ENCODE data around the gene KAT6B. TPM values are rescaled to one million over a fixed set of nuclear protein-coding genes. Genes with fewer than 3 reads are reported as not detected.

KAT6B gene
- total and polyA plus RNA-seq, 2 of the 8 experiments (the other 6 are each of a cell fraction or from before 2014, with no cell fraction given): 7.3 to 30.8 TPM

- TF ChIP-seq, protein P1, sequence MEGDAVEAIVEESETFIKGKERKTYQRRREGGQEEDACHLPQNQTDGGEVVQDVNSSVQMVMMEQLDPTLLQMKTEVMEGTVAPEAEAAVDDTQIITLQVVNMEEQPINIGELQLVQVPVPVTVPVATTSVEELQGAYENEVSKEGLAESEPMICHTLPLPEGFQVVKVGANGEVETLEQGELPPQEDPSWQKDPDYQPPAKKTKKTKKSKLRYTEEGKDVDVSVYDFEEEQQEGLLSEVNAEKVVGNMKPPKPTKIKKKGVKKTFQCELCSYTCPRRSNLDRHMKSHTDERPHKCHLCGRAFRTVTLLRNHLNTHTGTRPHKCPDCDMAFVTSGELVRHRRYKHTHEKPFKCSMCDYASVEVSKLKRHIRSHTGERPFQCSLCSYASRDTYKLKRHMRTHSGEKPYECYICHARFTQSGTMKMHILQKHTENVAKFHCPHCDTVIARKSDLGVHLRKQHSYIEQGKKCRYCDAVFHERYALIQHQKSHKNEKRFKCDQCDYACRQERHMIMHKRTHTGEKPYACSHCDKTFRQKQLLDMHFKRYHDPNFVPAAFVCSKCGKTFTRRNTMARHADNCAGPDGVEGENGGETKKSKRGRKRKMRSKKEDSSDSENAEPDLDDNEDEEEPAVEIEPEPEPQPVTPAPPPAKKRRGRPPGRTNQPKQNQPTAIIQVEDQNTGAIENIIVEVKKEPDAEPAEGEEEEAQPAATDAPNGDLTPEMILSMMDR (IDR thresholded peaks at IDR 0.05; ENCODE audit: control extremely low read depth in 1 of 3, insufficient read depth in 1 of 3, low read depth in 1 of 3, low read length in 3 of 3): no peak
- TF ChIP-seq, protein P2, sequence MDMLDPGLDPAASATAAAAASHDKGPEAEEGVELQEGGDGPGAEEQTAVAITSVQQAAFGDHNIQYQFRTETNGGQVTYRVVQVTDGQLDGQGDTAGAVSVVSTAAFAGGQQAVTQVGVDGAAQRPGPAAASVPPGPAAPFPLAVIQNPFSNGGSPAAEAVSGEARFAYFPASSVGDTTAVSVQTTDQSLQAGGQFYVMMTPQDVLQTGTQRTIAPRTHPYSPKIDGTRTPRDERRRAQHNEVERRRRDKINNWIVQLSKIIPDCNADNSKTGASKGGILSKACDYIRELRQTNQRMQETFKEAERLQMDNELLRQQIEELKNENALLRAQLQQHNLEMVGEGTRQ (IDR thresholded peaks at IDR 0.05; ENCODE audit: low read length): no peak
- no peak for TF ChIP-seq BCL11A (IDR thresholded peaks at IDR 0.05; ENCODE audit: low read depth in 2 of 2, low read length in 2 of 2)
- no peak for TF ChIP-seq CHD1 (IDR thresholded peaks at IDR 0.05; ENCODE audit: low read depth, low read length)
- TF ChIP-seq HDAC6 (IDR thresholded peaks at IDR 0.05; ENCODE audit: low read depth, low read length): no peak
Observed at GRCh38 chr10:74881253-74881884, 55.0 kb downstream of the KAT6B start (continued).

Measured in H1 (cell line).